Neural cell (in vitro differentiated cells): ENCODE data around the gene SEC14L1. TPM values are rescaled to one million over a fixed set of nuclear protein-coding genes. Genes with fewer than 3 reads are reported as not detected.

Source experiments
- H2AFZ ChIP-seq: fragments of 200-600, 300-800 bp; sonication (generic), shearing (Covaris generic); 2 replicates; pipeline ENCODE4 v1.6.0; 2014; ENCODE audit warnings: low read depth, mild to moderate bottlenecking, antibody characterized with exemption, low read length, moderate library complexity
- H3F3A ChIP-seq: fragments of 200-600 bp; shearing (Covaris generic); 2 replicates; pipeline ENCODE4 v1.6.1; 2016; ENCODE audit warnings: mild to moderate bottlenecking, moderate library complexity, mixed read lengths, antibody characterized with exemption, low read length; ENCODE audit not compliant: insufficient read depth, poor library complexity, severe bottlenecking
- H3K27ac ChIP-seq: fragments of 200-600, 300-800 bp; sonication (generic), shearing (Covaris generic); 2 replicates; pipeline ENCODE4 v1.5.1; 2014; ENCODE audit warnings: mild to moderate bottlenecking, low read length, moderate library complexity
- H3K27me3 ChIP-seq: fragments of 300-800, 200-600 bp; sonication (generic), shearing (Covaris generic); 2 replicates; pipeline ENCODE4 v1.6.0; 2014; ENCODE audit warnings: mild to moderate bottlenecking, low read depth, low read length, moderate library complexity; ENCODE audit not compliant: insufficient read depth
- H3K36me3 ChIP-seq: fragments of 300-800, 200-600 bp; sonication (generic), shearing (Covaris generic); 2 replicates; pipeline ENCODE4 v1.5.1; 2014; ENCODE audit warnings: mild to moderate bottlenecking, antibody characterized with exemption, low read length, moderate library complexity; ENCODE audit not compliant: insufficient read depth
- H3K4me2 ChIP-seq: fragments of 300-800, 200-600 bp; sonication (generic), shearing (Covaris generic); 2 replicates; pipeline ENCODE4 v1.6.0; 2014; ENCODE audit warnings: mild to moderate bottlenecking, low read length
- H3K4me3 ChIP-seq: fragments of 300-800, 200-600 bp; sonication (generic), shearing (Covaris generic); 2 replicates; pipeline ENCODE4 v1.5.1; 2014; ENCODE audit warnings: mild to moderate bottlenecking, low read length, moderate library complexity
- H3K79me2 ChIP-seq: fragments of 200-600 bp; shearing (Covaris generic); replicated peaks from 2 replicates; pipeline ENCODE4 v1.6.0; 2014; ENCODE audit warnings: mild to moderate bottlenecking, low read length, moderate library complexity; ENCODE audit not compliant: insufficient read depth
- H3K9ac ChIP-seq: fragments of 300-800, 200-600 bp; sonication (generic), shearing (Covaris generic); 2 replicates; pipeline ENCODE4 v1.6.1; 2016; ENCODE audit warnings: mild to moderate bottlenecking, low read length, mixed read lengths
- H3K9me2 ChIP-seq: fragments of 200-600 bp; shearing (Covaris generic); 2 replicates; pipeline ENCODE4 v1.6.1; 2016; ENCODE audit warnings: mild to moderate bottlenecking, low read length, mixed read lengths; ENCODE audit not compliant: insufficient read depth
- H3K9me3 ChIP-seq: fragments of 200-600, 300-800 bp; sonication (generic), shearing (Covaris generic); 2 replicates; pipeline ENCODE4 v1.6.1; 2016; ENCODE audit warnings: mild to moderate bottlenecking, mixed run types, low read length, moderate library complexity, mixed read lengths
- H4K20me1 ChIP-seq: fragments of 200-600 bp; shearing (Covaris generic); 2 replicates; pipeline ENCODE4 v1.6.1; 2016; ENCODE audit warnings: mild to moderate bottlenecking, mixed run types; ENCODE audit not compliant: insufficient read depth
- EP300 ChIP-seq: fragments of 450-650 bp; conservative IDR thresholded peaks from 2 replicates; pipeline ENCODE4 v1.6.1; 2014; ENCODE audit warnings: antibody characterized with exemption, mild to moderate bottlenecking, moderate library complexity; ENCODE audit not compliant: poor library complexity, severe bottlenecking
- EZH2 ChIP-seq: fragments of 200-600, 300-800 bp; shearing (Covaris generic), sonication (generic); IDR thresholded peaks from 2 replicates; pipeline ENCODE4 v1.6.1; 2014; ENCODE audit warnings: antibody characterized with exemption, low read length, borderline replicate concordance, mild to moderate bottlenecking; ENCODE audit not compliant: insufficient read depth, poor library complexity, severe bottlenecking
- MXI1 ChIP-seq: fragments of 450-650 bp; conservative IDR thresholded peaks from 2 replicates; pipeline ENCODE4 v1.6.1; 2014; ENCODE audit warnings: antibody characterized with exemption, mild to moderate bottlenecking; ENCODE audit not compliant: poor library complexity, severe bottlenecking
- POLR2AphosphoS5 ChIP-seq: IDR thresholded peaks from 2 replicates; pipeline ENCODE4 v1.6.1; 2012
- RAD21 ChIP-seq: fragments of 450-650 bp; conservative IDR thresholded peaks from 2 replicates; pipeline ENCODE4 v1.6.1; 2014; ENCODE audit warnings: antibody characterized with exemption, mild to moderate bottlenecking, moderate library complexity
- REST ChIP-seq: IDR thresholded peaks from 2 replicates; pipeline ENCODE4 v1.6.1; 2012; ENCODE audit warnings: borderline replicate concordance
- SMC3 ChIP-seq: fragments of 450-650 bp; conservative IDR thresholded peaks from 2 replicates; pipeline ENCODE4 v1.6.1; 2014; ENCODE audit warnings: antibody characterized with exemption, mild to moderate bottlenecking, moderate library complexity; ENCODE audit not compliant: poor library complexity
- TAF1 ChIP-seq: IDR thresholded peaks from 2 replicates; pipeline ENCODE4 v1.6.1; 2012; ENCODE audit warnings: low read depth
- polyA plus RNA-seq: library from polyadenylated mRNA; depleted of rRNA; stranded (reverse); fragments of >200 nt; gene quantifications from 2 replicates; pipeline ENCODE4 v1.2.3, GENCODE V29; 2014
- TF ChIP-seq, protein P1 (sequence below): fragments of 450-650 bp; IDR thresholded peaks from 2 replicates; pipeline ENCODE4 v1.5.1; 2014; ENCODE audit warnings: antibody characterized with exemption, mild to moderate bottlenecking, moderate library complexity; ENCODE audit not compliant: poor library complexity, severe bottlenecking

Gene SEC14L1
- polyA plus RNA-seq, 1 donor from 2014 or later, result 40.4 TPM

- Histone ChIP-seq H3K27ac (no peak overlapping the region), H4K20me1 (no peaks in the 10 kb centered on the region), H3K4me3 (no peak overlapping the region), H2AFZ (no peak overlapping the region), H3F3A (no peaks in the 10 kb centered on the region), H3K27me3 (no peaks in the 10 kb centered on the region), H3K9me3 (no peaks in the 10 kb centered on the region), H3K36me3 (peaks cover 20% of the 10 kb centered on the region), H3K79me2 (no peaks in the 10 kb centered on the region), H3K4me2 (no peak overlapping the region), H3K9me2 (no peaks in the 10 kb centered on the region), H3K9ac (no peak overlapping the region)
- TF ChIP-seq MXI1 (no peak), SMC3 (no peak), EZH2 (no peak), TAF1 (no peak), RAD21 (no peak), REST (no peak), POLR2AphosphoS5 (no peak), EP300 (no peak)
- TF ChIP-seq, protein P1, sequence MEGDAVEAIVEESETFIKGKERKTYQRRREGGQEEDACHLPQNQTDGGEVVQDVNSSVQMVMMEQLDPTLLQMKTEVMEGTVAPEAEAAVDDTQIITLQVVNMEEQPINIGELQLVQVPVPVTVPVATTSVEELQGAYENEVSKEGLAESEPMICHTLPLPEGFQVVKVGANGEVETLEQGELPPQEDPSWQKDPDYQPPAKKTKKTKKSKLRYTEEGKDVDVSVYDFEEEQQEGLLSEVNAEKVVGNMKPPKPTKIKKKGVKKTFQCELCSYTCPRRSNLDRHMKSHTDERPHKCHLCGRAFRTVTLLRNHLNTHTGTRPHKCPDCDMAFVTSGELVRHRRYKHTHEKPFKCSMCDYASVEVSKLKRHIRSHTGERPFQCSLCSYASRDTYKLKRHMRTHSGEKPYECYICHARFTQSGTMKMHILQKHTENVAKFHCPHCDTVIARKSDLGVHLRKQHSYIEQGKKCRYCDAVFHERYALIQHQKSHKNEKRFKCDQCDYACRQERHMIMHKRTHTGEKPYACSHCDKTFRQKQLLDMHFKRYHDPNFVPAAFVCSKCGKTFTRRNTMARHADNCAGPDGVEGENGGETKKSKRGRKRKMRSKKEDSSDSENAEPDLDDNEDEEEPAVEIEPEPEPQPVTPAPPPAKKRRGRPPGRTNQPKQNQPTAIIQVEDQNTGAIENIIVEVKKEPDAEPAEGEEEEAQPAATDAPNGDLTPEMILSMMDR, result no peak
Observed at GRCh38 chr17:77196251-77196650, 55.5 kb downstream of the SEC14L1 start.

DNA sequence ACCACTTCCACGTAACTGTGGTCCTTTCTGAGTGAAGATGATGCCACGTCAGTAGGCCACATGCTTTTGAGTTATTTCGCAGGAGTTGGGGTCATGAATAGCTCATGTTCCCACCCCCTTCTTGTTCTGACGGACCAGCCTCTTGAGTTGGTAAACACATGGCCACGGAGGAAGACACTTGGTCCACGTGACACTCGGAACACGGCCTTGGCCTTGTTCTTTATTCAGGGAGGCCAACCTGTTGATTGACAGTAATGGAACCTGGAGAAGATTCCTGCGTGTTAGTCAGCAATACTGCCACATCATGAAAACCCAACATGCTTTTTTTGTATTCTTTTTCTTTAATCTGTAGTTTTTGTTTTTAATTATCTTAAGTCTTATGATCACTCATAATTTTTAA lies 56.3 kb downstream of the SEC14L1 start:
- no peaks in the 10 kb centered on the region for H3K9me2 ChIP-seq
- no peak for TF ChIP-seq MXI1
- TF ChIP-seq SMC3, result no peak
- no peak for TF ChIP-seq REST
- TF ChIP-seq, protein P1, result no peak
- TF ChIP-seq POLR2AphosphoS5, result no peak
- TF ChIP-seq RAD21, result no peak
- no peak for TF ChIP-seq TAF1
- H3K27ac ChIP-seq, result no peak overlapping the region
- H2AFZ ChIP-seq, result no peak overlapping the region
- no peaks in the 10 kb centered on the region for H4K20me1 ChIP-seq
- no peaks in the 10 kb centered on the region for H3K79me2 ChIP-seq
- no peaks in the 10 kb centered on the region for H3K27me3 ChIP-seq
- H3K36me3 ChIP-seq, result peaks cover 20% of the 10 kb centered on the region
- no peaks in the 10 kb centered on the region for H3F3A ChIP-seq
- no peak overlapping the region for H3K4me2 ChIP-seq
- H3K4me3 ChIP-seq, result no peak overlapping the region
- H3K9ac ChIP-seq, result no peak overlapping the region
- no peaks in the 10 kb centered on the region for H3K9me3 ChIP-seq
